ENCODE measurements around the gene SLC9A9.

The SLC9A9 gene

DNA sequence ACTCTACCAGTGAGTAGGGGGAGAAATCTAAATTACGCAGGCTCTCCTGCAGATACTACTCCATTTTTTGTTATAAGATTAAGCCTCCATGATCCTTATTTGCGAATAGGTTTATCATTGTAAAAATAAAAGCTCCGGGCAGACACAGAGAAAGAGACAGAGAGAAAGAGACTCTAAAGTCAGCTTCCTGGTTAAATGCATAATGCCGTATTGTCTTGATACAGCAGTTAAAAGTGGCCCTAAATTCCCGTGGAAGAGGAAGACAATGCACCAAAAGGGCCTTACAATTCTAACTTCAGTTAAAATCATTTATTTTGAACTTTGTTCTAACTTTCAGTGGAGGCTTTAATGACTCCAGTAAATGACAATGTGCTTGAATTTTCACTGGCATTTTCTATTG, 98.3 kb downstream of the SLC9A9 start:
- TF ChIP-seq, protein P1, sequence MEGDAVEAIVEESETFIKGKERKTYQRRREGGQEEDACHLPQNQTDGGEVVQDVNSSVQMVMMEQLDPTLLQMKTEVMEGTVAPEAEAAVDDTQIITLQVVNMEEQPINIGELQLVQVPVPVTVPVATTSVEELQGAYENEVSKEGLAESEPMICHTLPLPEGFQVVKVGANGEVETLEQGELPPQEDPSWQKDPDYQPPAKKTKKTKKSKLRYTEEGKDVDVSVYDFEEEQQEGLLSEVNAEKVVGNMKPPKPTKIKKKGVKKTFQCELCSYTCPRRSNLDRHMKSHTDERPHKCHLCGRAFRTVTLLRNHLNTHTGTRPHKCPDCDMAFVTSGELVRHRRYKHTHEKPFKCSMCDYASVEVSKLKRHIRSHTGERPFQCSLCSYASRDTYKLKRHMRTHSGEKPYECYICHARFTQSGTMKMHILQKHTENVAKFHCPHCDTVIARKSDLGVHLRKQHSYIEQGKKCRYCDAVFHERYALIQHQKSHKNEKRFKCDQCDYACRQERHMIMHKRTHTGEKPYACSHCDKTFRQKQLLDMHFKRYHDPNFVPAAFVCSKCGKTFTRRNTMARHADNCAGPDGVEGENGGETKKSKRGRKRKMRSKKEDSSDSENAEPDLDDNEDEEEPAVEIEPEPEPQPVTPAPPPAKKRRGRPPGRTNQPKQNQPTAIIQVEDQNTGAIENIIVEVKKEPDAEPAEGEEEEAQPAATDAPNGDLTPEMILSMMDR (IDR thresholded peaks at IDR 0.05; ENCODE audit: low read depth, low read length): no peak

DNA sequence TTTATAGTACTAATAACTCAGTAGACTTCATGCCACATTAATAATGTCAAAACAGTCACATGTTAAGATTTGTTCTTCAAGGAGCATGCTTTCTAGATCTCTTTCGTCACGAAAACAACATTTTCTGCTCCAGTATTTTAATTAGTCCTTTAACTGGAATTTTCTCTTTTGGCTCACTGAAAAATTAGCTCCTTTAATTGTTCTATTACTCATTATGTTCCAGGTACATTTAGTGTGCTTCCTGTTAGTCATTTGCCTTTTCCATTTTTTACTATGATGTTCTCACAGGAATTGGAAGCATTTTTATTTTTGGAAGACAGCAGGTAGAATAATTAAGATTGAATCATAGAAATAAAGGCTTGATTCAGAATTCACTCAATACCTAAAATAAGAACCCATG, 111.2 kb downstream of the SLC9A9 start:
- Histone ChIP-seq H3K27ac (no peak overlapping the region), H3K27me3 (ENCODE audit: insufficient read depth, low read depth, severe bottlenecking) (no peaks in the 10 kb centered on the region), H3K36me3 (no peaks in the 10 kb centered on the region), H3K4me3 (ENCODE audit: low read depth, low read length) (no peak overlapping the region), H3K9me3 (ENCODE audit: severe bottlenecking) (no peaks in the 10 kb centered on the region)
- DNase-seq: no peak
- TF ChIP-seq, protein P1 (IDR thresholded peaks at IDR 0.05; ENCODE audit: low read depth, low read length): no peak

More for the DNA sequence above, 98.3 kb downstream of the SLC9A9 start:
- no peaks in the 10 kb centered on the region for H3K9me3 ChIP-seq (ENCODE audit: severe bottlenecking)
- no peak overlapping the region for H3K27ac ChIP-seq
- no peak overlapping the region for H3K4me3 ChIP-seq (ENCODE audit: low read depth, low read length)
- H3K27me3 ChIP-seq (ENCODE audit: insufficient read depth, low read depth, severe bottlenecking): no peaks in the 10 kb centered on the region
- no peak for DNase-seq
- no peaks in the 10 kb centered on the region for H3K36me3 ChIP-seq

DNA sequence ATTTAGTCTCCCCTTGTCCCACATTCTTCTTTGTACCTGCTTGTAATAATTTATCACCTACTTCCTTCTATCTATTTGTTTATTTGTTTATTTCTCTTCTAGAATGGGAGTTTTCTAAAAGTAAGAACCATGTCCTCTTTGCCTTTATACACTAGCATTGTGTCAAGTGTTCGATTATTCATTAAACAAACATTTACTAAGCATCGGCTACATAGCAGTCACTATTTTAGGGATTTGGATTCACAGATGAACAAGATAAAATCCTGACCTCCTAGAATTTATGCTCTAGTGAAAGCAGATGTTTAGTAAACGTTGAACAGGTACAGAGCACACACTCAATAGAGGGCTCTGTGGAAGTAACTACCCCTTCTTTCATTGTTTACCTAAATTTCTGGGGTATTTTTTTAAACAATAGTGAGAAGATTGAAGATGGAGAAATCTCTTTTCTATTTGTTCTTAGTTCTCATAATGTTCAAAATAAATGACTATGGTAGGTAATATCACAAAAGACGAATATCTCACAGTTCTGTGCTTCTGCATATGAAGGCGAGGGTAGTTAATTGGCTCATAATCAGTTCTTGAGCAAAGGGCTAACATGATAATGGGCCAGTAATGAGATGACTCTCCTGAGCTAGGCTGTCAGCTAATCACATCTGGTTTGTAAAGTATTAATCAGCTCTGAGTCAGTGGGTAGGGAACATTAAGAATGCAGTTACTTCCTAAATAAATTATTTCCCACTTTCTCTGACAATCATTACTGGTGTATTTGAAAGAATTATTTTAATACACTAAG, 111.9 kb downstream of the SLC9A9 start:
- Histone ChIP-seq H3K9me3 (ENCODE audit: severe bottlenecking) (no peaks in the 10 kb centered on the region), H3K27ac (no peak overlapping the region)

DNA sequence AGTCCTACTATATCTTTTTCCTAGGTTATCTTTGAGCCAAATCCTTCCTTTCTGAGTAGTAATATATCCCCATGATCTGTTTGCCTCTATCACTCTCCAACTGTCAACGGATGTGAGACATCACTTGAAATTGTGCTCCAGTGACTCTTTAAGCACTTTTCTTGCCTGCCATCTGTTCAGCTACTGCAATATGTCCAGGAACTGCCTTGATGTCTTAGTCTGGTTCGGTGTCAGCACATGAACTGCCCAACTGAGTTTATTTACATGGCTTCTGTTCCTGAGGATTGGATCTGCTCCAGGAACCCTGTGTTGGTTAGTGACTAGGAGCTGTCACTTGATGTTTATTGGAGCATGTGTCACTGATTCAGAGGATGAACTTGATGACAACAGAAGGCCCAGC, 116.5 kb downstream of the SLC9A9 start:
- Histone ChIP-seq H3K27me3 (ENCODE audit: insufficient read depth, low read depth, severe bottlenecking) (no peaks in the 10 kb centered on the region), H3K36me3 (no peaks in the 10 kb centered on the region), H3K27ac (peak overlapping the region; percentile 28), H3K4me3 (ENCODE audit: low read depth, low read length) (no peak overlapping the region), H3K9me3 (ENCODE audit: severe bottlenecking) (no peaks in the 10 kb centered on the region)
- peak; percentile 62 for DNase-seq
- TF ChIP-seq, protein P1 (IDR thresholded peaks at IDR 0.05; ENCODE audit: low read depth, low read length): no peak

More for the DNA sequence above, 111.9 kb downstream of the SLC9A9 start:
- no peaks in the 10 kb centered on the region for H3K27me3 ChIP-seq (ENCODE audit: insufficient read depth, low read depth, severe bottlenecking)
- H3K36me3 ChIP-seq: no peaks in the 10 kb centered on the region
- H3K4me3 ChIP-seq (ENCODE audit: low read depth, low read length): no peak overlapping the region
- TF ChIP-seq, protein P1 (IDR thresholded peaks at IDR 0.05; ENCODE audit: low read depth, low read length): no peak
- no peak for DNase-seq

DNA sequence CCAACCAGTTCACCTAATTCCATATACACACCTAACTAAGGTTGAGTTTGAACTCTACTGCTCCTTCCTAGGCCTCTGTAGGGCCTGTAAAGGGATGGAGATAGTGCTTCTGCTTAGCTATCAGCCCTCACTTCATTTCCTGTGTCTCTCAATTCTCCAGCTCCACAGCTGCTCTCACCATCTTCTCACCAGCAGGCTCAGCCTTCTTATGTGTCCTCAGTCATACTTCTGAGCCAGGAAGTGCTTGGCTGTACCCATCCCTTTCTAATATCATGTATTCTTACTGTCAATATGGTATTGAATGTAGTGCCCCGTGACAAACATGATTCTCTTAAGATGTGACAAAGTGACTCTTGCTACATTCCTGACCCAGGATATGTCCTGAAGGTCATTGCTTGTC, 116.9 kb downstream of the SLC9A9 start:
- Histone ChIP-seq H3K9me3 (ENCODE audit: severe bottlenecking) (no peaks in the 10 kb centered on the region), H3K4me3 (ENCODE audit: low read depth, low read length) (no peak overlapping the region), H3K27ac (peak overlapping the region; percentile 28), H3K27me3 (ENCODE audit: insufficient read depth, low read depth, severe bottlenecking) (no peaks in the 10 kb centered on the region), H3K36me3 (no peaks in the 10 kb centered on the region)
- TF ChIP-seq, protein P1 (IDR thresholded peaks at IDR 0.05; ENCODE audit: low read depth, low read length): no peak
- DNase-seq: no peak

DNA sequence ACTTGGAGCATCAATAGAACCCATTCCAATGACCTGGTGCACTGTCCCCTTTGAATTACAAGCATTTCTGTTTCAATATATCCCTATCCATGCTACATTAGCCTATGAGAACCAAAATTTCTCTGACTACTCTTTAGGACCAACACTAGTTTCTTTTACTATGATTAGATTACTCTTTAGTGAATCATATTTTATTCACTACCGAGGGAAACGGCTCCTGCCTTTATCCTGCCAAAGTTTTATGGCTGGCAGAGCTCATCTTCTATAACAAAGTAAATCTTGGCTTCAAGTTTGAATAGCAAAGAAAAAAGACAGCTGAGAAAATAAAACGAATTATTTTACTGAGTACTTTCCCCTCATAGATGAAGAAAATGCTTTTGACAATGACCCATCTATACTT, 120.9 kb downstream of the SLC9A9 start:
- Histone ChIP-seq H3K27me3 (ENCODE audit: insufficient read depth, low read depth, severe bottlenecking) (no peaks in the 10 kb centered on the region), H3K4me3 (ENCODE audit: low read depth, low read length) (no peak overlapping the region), H3K36me3 (no peaks in the 10 kb centered on the region), H3K27ac (no peak overlapping the region), H3K9me3 (ENCODE audit: severe bottlenecking) (no peaks in the 10 kb centered on the region)
- no peak for DNase-seq
- TF ChIP-seq, protein P1 (IDR thresholded peaks at IDR 0.05; ENCODE audit: low read depth, low read length): no peak
